Kidney epithelial cell (primary cell): ENCODE results near the gene AHSG. TPM values are rescaled to one million over a fixed set of nuclear protein-coding genes. Genes with fewer than 3 reads are reported as not detected.

Experiments used
- DNase-seq: peaks from one replicate; pipeline ENCODE4 v3.0.0-alpha.2; 2010; ENCODE audit warnings: low read depth
- H3K27me3 ChIP-seq: 2 replicates; pipeline ENCODE4 v1.6.0; 2011; ENCODE audit warnings: low read length; ENCODE audit not compliant: control insufficient read depth, insufficient read depth
- H3K36me3 ChIP-seq: 2 replicates; pipeline ENCODE4 v1.5.1; 2011; ENCODE audit warnings: low read length; ENCODE audit not compliant: control insufficient read depth, insufficient read depth
- H3K4me3 ChIP-seq: 2 replicates; pipeline ENCODE4 v1.5.1; 2011; ENCODE audit warnings: low read depth, mild to moderate bottlenecking, control low read depth, low read length
- CTCF ChIP-seq: IDR thresholded peaks from 2 replicates; pipeline ENCODE4 v1.5.1; 2011; ENCODE audit warnings: mild to moderate bottlenecking, moderate library complexity, low read length, control low read depth, inconsistent platforms; ENCODE audit not compliant: insufficient read depth, poor library complexity, severe bottlenecking
- total RNA-seq: library from RNA; depleted of rRNA; stranded (reverse); fragments of >200 nt; gene quantifications from 2 replicates; pipeline ENCODE4 v1.2.3, GENCODE V29; 2015

Gene AHSG
- total RNA-seq, 1 donor from 2014 or later, result not detected

- no peak overlapping the region for H3K4me3 ChIP-seq
- no peak for TF ChIP-seq CTCF
- H3K27me3 ChIP-seq, result no peaks in the 10 kb centered on the region
- DNase-seq, result no peak
- H3K36me3 ChIP-seq, result no peaks in the 10 kb centered on the region
These were observed 29.2 kb downstream of the AHSG start for GRCh38 chr3:186642014-186642413.

- TF ChIP-seq CTCF, result no peak
- H3K27me3 ChIP-seq, result no peaks in the 10 kb centered on the region
- H3K4me3 ChIP-seq, result no peak overlapping the region
- no peaks in the 10 kb centered on the region for H3K36me3 ChIP-seq
- no peak for DNase-seq
These were observed 30.6 kb downstream of the AHSG start for GRCh38 chr3:186643493-186643892.

GRCh38 chr3:186644683-186645082, 31.8 kb downstream of the AHSG start:
- DNase-seq, result no peak
- H3K27me3 ChIP-seq, result no peaks in the 10 kb centered on the region
- TF ChIP-seq CTCF, result no peak

GRCh38 chr3:186646106-186646505, 33.2 kb downstream of the AHSG start:
- no peak overlapping the region for H3K4me3 ChIP-seq
- no peak for TF ChIP-seq CTCF
- DNase-seq, result no peak
- H3K27me3 ChIP-seq, result no peaks in the 10 kb centered on the region
- H3K36me3 ChIP-seq, result no peaks in the 10 kb centered on the region

More at GRCh38 chr3:186644683-186645082, 31.8 kb downstream of the AHSG start:
- no peak overlapping the region for H3K4me3 ChIP-seq
- H3K36me3 ChIP-seq, result no peaks in the 10 kb centered on the region

- no peak for DNase-seq
- Histone ChIP-seq H3K4me3 (no peak overlapping the region), H3K36me3 (no peaks in the 10 kb centered on the region), H3K27me3 (no peaks in the 10 kb centered on the region)
- TF ChIP-seq CTCF, result no peak
These were observed 34.0 kb downstream of the AHSG start for GRCh38 chr3:186646841-186647240.

GRCh38 chr3:186648851-186649250, 36.0 kb downstream of the AHSG start:
- Histone ChIP-seq H3K27me3 (no peaks in the 10 kb centered on the region), H3K36me3 (no peaks in the 10 kb centered on the region), H3K4me3 (no peak overlapping the region)
- DNase-seq, result no peak
- no peak for TF ChIP-seq CTCF
